HG03469 (cell line): ENCODE data around the gene BTBD8.

Experiments used
- ATAC-seq: cut with Tn5 transposase; IDR thresholded peaks from one replicate; pipeline ENCODE4 v1.9.1; 2021; ENCODE audit warnings: mild to moderate bottlenecking, moderate library complexity, moderate number of reproducible peaks; ENCODE audit not compliant: unreplicated experiment

BTBD8 gene

GRCh38 chr1:92087542-92087941 is 7.4 kb downstream of the BTBD8 start:
- no peak for ATAC-seq

GRCh38 chr1:92091625-92092024 is 11.5 kb downstream of the BTBD8 start:
- ATAC-seq, result no peak

GRCh38 chr1:92094090-92094489 is 13.9 kb downstream of the BTBD8 start:
- ATAC-seq, result no peak

- no peak for ATAC-seq
Measured at GRCh38 chr1:92094595-92094994, 14.4 kb downstream of the BTBD8 start.

- ATAC-seq, result no peak
Measured at GRCh38 chr1:92095874-92096273, 15.7 kb downstream of the BTBD8 start.

GRCh38 chr1:92096317-92096716 is 16.2 kb downstream of the BTBD8 start:
- no peak for ATAC-seq

GRCh38 chr1:92105546-92106081 is 25.5 kb downstream of the BTBD8 start:
- no peak for ATAC-seq

- ATAC-seq, result no peak
Measured at GRCh38 chr1:92108631-92109030, 28.5 kb downstream of the BTBD8 start.

GRCh38 chr1:92117526-92117925 is 37.4 kb downstream of the BTBD8 start:
- ATAC-seq, result no peak

GRCh38 chr1:92118826-92119225 is 38.7 kb downstream of the BTBD8 start:
- ATAC-seq, result no peak

- no peak for ATAC-seq
Measured at GRCh38 chr1:92123868-92124267, 43.7 kb downstream of the BTBD8 start.

GRCh38 chr1:92125204-92125603 is 45.1 kb downstream of the BTBD8 start:
- no peak for ATAC-seq

GRCh38 chr1:92126088-92126487 is 45.9 kb downstream of the BTBD8 start:
- ATAC-seq, result no peak

GRCh38 chr1:92134331-92134730 is 54.2 kb downstream of the BTBD8 start:
- ATAC-seq, result no peak

- no peak for ATAC-seq
Measured at GRCh38 chr1:92136341-92136740, 56.2 kb downstream of the BTBD8 start.

GRCh38 chr1:92154934-92155333 is 74.8 kb downstream of the BTBD8 start:
- ATAC-seq, result no peak

GRCh38 chr1:92159593-92159992 is 79.4 kb downstream of the BTBD8 start:
- no peak for ATAC-seq

GRCh38 chr1:92165389-92165788 is 85.2 kb downstream of the BTBD8 start:
- ATAC-seq, result no peak

- ATAC-seq, result no peak
Measured at GRCh38 chr1:92167151-92167550, 87.0 kb downstream of the BTBD8 start.

GRCh38 chr1:92168657-92169056 is 88.5 kb downstream of the BTBD8 start:
- no peak for ATAC-seq

- no peak for ATAC-seq
Measured at GRCh38 chr1:92169214-92170005, 89.3 kb downstream of the BTBD8 start.

GRCh38 chr1:92184632-92185031 is 104.5 kb downstream of the BTBD8 start:
- no peak for ATAC-seq

GRCh38 chr1:92186081-92186480 is 105.9 kb downstream of the BTBD8 start:
- no peak for ATAC-seq
